Inferior parietal cortex (tissue), 1 donor: ENCODE measurements around the gene RDH8.
"Not testable (repeated sequence)": the region's sequence is repeated elsewhere in the genome, so short reads cannot be mapped to it uniquely, and the experiment has no call there.

Experiments used
- DNase-seq: peaks from one replicate; pipeline ENCODE4 v3.0.0-alpha.2; 2016; ENCODE audit errors: extremely low spot score

The RDH8 gene

GRCh38 chr19:10005632-10006334 lies 7.5 kb upstream of the RDH8 start:
- no peak for DNase-seq

GRCh38 chr19:10006335-10006708 lies 7.0 kb upstream of the RDH8 start:
- DNase-seq: no peak

GRCh38 chr19:10006752-10007323 lies 6.4 kb upstream of the RDH8 start:
- no peak for DNase-seq

GRCh38 chr19:10007371-10008183 lies 5.7 kb upstream of the RDH8 start:
- DNase-seq: no peak

- no peak for DNase-seq
Measured at GRCh38 chr19:10008184-10008765, 5.0 kb upstream of the RDH8 start.

- no peak for DNase-seq
Measured at GRCh38 chr19:10009714-10010224, 3.5 kb upstream of the RDH8 start.

GRCh38 chr19:10010247-10010691 lies 3.0 kb upstream of the RDH8 start, which contains the start of gene COL5A3:
Gene COL5A3, minus strand, starts transcription at chr19:10010504. Its CDS starts 119 bp downstream, at chr19:10010385.
- DNase-seq: no peak

GRCh38 chr19:10010939-10011338 lies 2.3 kb upstream of the RDH8 start:
- no peak for DNase-seq

- no peak for DNase-seq
Measured at GRCh38 chr19:10011974-10012373, 1.3 kb upstream of the RDH8 start.

- no peak for DNase-seq
Measured at GRCh38 chr19:10013834-10014618, 743 bp downstream of the RDH8 start.

GRCh38 chr19:10018263-10018662 lies 5.0 kb downstream of the RDH8 start:
- DNase-seq: no peak

GRCh38 chr19:10018786-10019185 lies 5.5 kb downstream of the RDH8 start:
- DNase-seq: no peak

GRCh38 chr19:10019246-10019645 lies 6.0 kb downstream of the RDH8 start:
- DNase-seq: no peak

- DNase-seq: no peak
Measured at GRCh38 chr19:10020851-10021250, 7.6 kb downstream of the RDH8 start.

GRCh38 chr19:10021446-10021845 lies 8.2 kb downstream of the RDH8 start:
- DNase-seq: no peak

- no peak for DNase-seq
Measured at GRCh38 chr19:10021863-10022262, 8.6 kb downstream of the RDH8 start.

GRCh38 chr19:10023096-10023495 lies 9.8 kb downstream of the RDH8 start:
- DNase-seq: not testable (repeated sequence)

GRCh38 chr19:10026744-10027143 lies 13.5 kb downstream of the RDH8 start:
- no peak for DNase-seq

- DNase-seq: peak; percentile 87
Measured at GRCh38 chr19:10027158-10027997, 14.1 kb downstream of the RDH8 start.

GRCh38 chr19:10033614-10034013 lies 20.3 kb downstream of the RDH8 start:
- DNase-seq: no peak
